K562 (cell line): ENCODE data around the gene SRC. TPM values are rescaled to one million over a fixed set of nuclear protein-coding genes. Genes with fewer than 3 reads are reported as not detected.

ENCODE experiments used
- HNRNPH1 ChIP-seq: fragments of 200-400 bp; formaldehyde crosslinking; optimal IDR thresholded peaks from 2 replicates; pipeline ENCODE3; 2017; ENCODE audit warnings: low read depth, mild to moderate bottlenecking, low read length, moderate library complexity
- ILF3 ChIP-seq: fragments of 450-650 bp; IDR thresholded peaks from 2 replicates; pipeline ENCODE4 v1.6.1; 2018; ENCODE audit warnings: antibody characterized with exemption, mild to moderate bottlenecking, moderate library complexity, borderline replicate concordance
- MEF2A ChIP-seq: IDR thresholded peaks from 2 replicates; pipeline ENCODE4 v1.6.1; 2011; ENCODE audit warnings: low read depth, mild to moderate bottlenecking, low read length, moderate library complexity; ENCODE audit not compliant: control insufficient read depth
- MEF2D ChIP-seq: conservative IDR thresholded peaks from 2 replicates; pipeline ENCODE4 v1.6.1; 2016; ENCODE audit warnings: low read depth, missing genetic modification characterization, missing compliant biosample characterization
- NFATC3 ChIP-seq: fragments of 450-650 bp; IDR thresholded peaks from 2 replicates; pipeline ENCODE4 v1.6.1; 2017; ENCODE audit warnings: mild to moderate bottlenecking
- POLR2A ChIP-seq: fragments of 450-650 bp; conservative IDR thresholded peaks from 2 replicates; pipeline ENCODE4 v1.6.1; 2016
- RBM17 ChIP-seq: fragments of 200-400 bp; formaldehyde crosslinking; IDR thresholded peaks from 2 replicates; pipeline ENCODE4 v1.6.1; 2017; ENCODE audit warnings: low read depth, mild to moderate bottlenecking, low read length, borderline replicate concordance
- SETDB1 ChIP-seq: IDR thresholded peaks from one replicate; pipeline ENCODE4 v1.6.1; 2012; ENCODE audit warnings: low read length, control low read depth, inconsistent platforms
- SMAD4 ChIP-seq: fragments of 250-450 bp; sonication (Bioruptor Pico); conservative IDR thresholded peaks from 2 replicates; pipeline ENCODE4 v1.8.0; 2021; ENCODE audit warnings: inconsistent platforms, mild to moderate bottlenecking, moderate library complexity
- ZKSCAN8 ChIP-seq: fragments of 200-800 bp; sonication (Bioruptor generic); IDR thresholded peaks from 2 replicates; pipeline ENCODE4 v1.6.1; 2016; ENCODE audit warnings: missing genetic modification characterization, missing compliant biosample characterization
- ZNF197 ChIP-seq: fragments of 200-800 bp; sonication (Bioruptor generic); IDR thresholded peaks from 2 replicates; pipeline ENCODE4 v1.6.1; 2016; ENCODE audit warnings: low read depth, missing genetic modification characterization, missing compliant biosample characterization
- ZNF589 ChIP-seq: fragments of 200-800 bp; sonication (Bioruptor generic); IDR thresholded peaks from 2 replicates; pipeline ENCODE4 v1.6.1; 2016; ENCODE audit warnings: low read depth, missing genetic modification characterization, missing compliant biosample characterization
- polyA plus RNA-seq, 8 experiments: library from polyadenylated mRNA; depleted of rRNA in 4 of 8; stranded (reverse) in 5 of 8; unstranded in 3 of 8; fragments of >200 nt; fragmentation: Nextera tagmentation in 2 of 8; fragmentation: Illumina TruSeq in 1 of 8; extraction: Ambion mirVana in 2 of 8; extraction: Trizol in 1 of 8; gene quantifications; 2 replicates each; pipeline versions ENCODE4 v1.2.1 to v1.2.3, GENCODE V29; 2011 to 2014; ENCODE audit warnings: inconsistent platforms in 1 of 8, missing spikeins in 1 of 8
- total RNA-seq, 7 experiments: library from RNA; depleted of rRNA in 6 of 7; stranded (reverse); fragments of >200 nt in 6 of 7; fragmentation: Illumina TruSeq in 2 of 7; extraction: Trizol in 2 of 7; gene quantifications; 2 replicates each; pipeline versions ENCODE4 v1.2.1 to v1.2.3, GENCODE V29; 2011 to 2021; ENCODE audit warnings: low replicate concordance in 1 of 7
- TF ChIP-seq, protein P1 (sequence below): fragments of 200-600 bp; sonication (generic); IDR thresholded peaks from one replicate; pipeline ENCODE4 v1.6.1; 2012; ENCODE audit warnings: mild to moderate bottlenecking, low read depth, low read length, inconsistent platforms
- TF ChIP-seq, protein P2 (sequence below): fragments of 450-650 bp; IDR thresholded peaks from 2 replicates; pipeline ENCODE4 v1.6.1; 2017; ENCODE audit warnings: antibody characterized with exemption

Gene SRC
- total and polyA plus RNA-seq, 9 of the 15 experiments (the other 6 are each of a cell fraction or from before 2014, with no cell fraction given), result 0.06 to 8.5 (median 3.1) TPM

DNA sequence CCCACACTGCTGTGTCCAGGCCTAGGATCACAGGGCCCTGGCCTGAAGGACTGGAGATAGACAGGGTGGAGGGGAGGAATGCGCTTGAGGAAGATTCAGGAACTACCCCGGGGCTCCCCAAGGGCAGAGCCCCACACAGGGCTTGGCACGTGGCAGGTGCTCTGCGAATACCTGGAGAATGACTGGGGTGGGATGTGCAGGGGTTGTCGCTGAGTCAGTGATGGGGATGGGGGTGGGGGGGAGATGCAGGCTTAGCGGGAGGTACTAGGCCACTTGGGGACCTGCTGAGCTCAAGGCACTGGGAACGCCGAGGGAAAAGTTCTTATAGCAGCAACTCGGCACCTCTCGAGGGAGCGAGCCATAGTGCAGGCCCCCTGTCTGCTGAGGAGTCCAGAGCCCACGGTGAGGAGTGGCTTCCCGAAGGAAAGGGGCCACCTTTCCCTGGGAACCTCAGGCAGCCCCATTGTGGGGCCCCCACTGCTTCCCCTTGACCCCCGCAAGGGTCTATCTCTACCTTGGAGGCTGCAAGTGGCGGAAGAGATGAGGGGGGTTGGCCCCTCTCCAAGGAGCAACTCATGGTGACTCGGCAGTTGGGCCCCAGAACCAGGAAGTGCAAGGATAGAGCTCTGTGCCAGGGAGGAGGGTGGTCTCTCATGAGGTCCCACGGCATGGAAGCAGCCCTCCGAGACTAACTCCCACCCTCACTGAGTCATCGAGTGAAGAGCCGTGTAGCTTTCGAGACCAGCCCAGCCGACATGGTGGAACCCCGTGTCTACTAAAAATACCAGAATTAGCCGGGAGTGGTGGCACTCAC lies 33.1 kb downstream of the SRC start (continued):
- TF ChIP-seq, protein P1, sequence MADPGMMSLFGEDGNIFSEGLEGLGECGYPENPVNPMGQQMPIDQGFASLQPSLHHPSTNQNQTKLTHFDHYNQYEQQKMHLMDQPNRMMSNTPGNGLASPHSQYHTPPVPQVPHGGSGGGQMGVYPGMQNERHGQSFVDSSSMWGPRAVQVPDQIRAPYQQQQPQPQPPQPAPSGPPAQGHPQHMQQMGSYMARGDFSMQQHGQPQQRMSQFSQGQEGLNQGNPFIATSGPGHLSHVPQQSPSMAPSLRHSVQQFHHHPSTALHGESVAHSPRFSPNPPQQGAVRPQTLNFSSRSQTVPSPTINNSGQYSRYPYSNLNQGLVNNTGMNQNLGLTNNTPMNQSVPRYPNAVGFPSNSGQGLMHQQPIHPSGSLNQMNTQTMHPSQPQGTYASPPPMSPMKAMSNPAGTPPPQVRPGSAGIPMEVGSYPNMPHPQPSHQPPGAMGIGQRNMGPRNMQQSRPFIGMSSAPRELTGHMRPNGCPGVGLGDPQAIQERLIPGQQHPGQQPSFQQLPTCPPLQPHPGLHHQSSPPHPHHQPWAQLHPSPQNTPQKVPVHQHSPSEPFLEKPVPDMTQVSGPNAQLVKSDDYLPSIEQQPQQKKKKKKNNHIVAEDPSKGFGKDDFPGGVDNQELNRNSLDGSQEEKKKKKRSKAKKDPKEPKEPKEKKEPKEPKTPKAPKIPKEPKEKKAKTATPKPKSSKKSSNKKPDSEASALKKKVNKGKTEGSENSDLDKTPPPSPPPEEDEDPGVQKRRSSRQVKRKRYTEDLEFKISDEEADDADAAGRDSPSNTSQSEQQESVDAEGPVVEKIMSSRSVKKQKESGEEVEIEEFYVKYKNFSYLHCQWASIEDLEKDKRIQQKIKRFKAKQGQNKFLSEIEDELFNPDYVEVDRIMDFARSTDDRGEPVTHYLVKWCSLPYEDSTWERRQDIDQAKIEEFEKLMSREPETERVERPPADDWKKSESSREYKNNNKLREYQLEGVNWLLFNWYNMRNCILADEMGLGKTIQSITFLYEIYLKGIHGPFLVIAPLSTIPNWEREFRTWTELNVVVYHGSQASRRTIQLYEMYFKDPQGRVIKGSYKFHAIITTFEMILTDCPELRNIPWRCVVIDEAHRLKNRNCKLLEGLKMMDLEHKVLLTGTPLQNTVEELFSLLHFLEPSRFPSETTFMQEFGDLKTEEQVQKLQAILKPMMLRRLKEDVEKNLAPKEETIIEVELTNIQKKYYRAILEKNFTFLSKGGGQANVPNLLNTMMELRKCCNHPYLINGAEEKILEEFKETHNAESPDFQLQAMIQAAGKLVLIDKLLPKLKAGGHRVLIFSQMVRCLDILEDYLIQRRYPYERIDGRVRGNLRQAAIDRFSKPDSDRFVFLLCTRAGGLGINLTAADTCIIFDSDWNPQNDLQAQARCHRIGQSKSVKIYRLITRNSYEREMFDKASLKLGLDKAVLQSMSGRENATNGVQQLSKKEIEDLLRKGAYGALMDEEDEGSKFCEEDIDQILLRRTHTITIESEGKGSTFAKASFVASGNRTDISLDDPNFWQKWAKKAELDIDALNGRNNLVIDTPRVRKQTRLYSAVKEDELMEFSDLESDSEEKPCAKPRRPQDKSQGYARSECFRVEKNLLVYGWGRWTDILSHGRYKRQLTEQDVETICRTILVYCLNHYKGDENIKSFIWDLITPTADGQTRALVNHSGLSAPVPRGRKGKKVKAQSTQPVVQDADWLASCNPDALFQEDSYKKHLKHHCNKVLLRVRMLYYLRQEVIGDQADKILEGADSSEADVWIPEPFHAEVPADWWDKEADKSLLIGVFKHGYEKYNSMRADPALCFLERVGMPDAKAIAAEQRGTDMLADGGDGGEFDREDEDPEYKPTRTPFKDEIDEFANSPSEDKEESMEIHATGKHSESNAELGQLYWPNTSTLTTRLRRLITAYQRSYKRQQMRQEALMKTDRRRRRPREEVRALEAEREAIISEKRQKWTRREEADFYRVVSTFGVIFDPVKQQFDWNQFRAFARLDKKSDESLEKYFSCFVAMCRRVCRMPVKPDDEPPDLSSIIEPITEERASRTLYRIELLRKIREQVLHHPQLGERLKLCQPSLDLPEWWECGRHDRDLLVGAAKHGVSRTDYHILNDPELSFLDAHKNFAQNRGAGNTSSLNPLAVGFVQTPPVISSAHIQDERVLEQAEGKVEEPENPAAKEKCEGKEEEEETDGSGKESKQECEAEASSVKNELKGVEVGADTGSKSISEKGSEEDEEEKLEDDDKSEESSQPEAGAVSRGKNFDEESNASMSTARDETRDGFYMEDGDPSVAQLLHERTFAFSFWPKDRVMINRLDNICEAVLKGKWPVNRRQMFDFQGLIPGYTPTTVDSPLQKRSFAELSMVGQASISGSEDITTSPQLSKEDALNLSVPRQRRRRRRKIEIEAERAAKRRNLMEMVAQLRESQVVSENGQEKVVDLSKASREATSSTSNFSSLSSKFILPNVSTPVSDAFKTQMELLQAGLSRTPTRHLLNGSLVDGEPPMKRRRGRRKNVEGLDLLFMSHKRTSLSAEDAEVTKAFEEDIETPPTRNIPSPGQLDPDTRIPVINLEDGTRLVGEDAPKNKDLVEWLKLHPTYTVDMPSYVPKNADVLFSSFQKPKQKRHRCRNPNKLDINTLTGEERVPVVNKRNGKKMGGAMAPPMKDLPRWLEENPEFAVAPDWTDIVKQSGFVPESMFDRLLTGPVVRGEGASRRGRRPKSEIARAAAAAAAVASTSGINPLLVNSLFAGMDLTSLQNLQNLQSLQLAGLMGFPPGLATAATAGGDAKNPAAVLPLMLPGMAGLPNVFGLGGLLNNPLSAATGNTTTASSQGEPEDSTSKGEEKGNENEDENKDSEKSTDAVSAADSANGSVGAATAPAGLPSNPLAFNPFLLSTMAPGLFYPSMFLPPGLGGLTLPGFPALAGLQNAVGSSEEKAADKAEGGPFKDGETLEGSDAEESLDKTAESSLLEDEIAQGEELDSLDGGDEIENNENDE, result no peak
- TF ChIP-seq ZNF197 (CRISPR knock-in tag) (peak; percentile 82), ZNF589 (CRISPR knock-in tag) (peak; percentile 90), ILF3 (no peak; the same call in 1 of the 2 replicates), RBM17 (no peak), ZKSCAN8 (CRISPR knock-in tag) (peak; percentile 81), MEF2A (no peak), HNRNPH1 (no peak), SMAD4 (CRISPR knock-in tag) (peak; percentile 63), POLR2A (peak; percentile 77), SETDB1 (no peak), MEF2D (peak; percentile 64; the same call in 1 of the 2 replicates), NFATC3 (no peak)
- TF ChIP-seq, protein P2, sequence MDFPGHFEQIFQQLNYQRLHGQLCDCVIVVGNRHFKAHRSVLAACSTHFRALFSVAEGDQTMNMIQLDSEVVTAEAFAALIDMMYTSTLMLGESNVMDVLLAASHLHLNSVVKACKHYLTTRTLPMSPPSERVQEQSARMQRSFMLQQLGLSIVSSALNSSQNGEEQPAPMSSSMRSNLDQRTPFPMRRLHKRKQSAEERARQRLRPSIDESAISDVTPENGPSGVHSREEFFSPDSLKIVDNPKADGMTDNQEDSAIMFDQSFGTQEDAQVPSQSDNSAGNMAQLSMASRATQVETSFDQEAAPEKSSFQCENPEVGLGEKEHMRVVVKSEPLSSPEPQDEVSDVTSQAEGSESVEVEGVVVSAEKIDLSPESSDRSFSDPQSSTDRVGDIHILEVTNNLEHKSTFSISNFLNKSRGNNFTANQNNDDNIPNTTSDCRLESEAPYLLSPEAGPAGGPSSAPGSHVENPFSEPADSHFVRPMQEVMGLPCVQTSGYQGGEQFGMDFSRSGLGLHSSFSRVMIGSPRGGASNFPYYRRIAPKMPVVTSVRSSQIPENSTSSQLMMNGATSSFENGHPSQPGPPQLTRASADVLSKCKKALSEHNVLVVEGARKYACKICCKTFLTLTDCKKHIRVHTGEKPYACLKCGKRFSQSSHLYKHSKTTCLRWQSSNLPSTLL, result no peak
